ENCODE data around the gene KRT4. TPM values are rescaled to one million over a fixed set of nuclear protein-coding genes. Genes with fewer than 3 reads are reported as not detected.

Gene KRT4
- under 1 TPM in 1 of 2 donors, not detected in 1; 0.52 TPM for total RNA-seq

DNA sequence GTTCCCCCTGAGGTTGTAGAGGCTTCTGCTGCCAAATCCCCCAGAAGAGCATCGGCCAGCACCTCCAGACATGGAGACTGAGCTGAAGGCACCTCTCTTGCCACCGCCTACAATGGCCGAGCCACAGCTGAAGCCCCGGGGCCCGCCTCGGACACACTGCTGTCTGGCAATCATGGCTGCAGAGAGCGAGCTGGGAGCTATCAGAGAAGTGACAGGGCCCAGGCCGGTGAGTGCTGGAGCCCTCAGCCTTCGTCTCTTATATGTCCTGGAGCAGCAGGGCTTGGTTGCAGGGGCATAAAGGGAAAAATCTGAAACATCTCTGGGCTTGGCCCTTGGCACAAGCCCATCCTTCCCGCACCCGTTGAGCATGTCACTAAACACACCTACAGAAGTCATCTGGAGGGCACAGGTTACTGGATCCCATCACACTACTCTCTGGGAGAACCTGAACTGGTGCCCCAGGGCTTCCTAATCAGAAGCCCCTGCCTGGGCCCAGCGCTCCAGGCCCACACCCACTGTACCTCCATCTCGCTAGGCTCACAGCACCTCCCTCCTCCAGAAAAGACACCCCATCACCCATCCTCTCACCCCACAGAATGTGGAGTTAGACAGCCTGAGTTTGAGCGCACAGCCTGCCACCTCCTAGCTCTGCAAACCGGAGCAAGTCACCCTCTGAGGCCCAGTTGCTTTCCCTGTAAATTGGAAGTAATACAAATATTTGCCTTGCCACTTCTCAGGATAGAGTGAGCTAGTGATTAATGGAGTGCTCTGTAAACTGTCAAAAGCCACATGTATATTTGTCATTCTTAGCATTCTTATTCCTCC is at the start of gene KRT4:
Gene KRT4, minus strand, starts transcription at position 232 of the 825 bp plus-strand sequence. Its CDS starts 58 bp downstream, at position 174.
- peaks cover 9% of the 10 kb centered on the region for H3K4me1 ChIP-seq
- H3K27ac ChIP-seq, result no peak within 1 kb of the TSS
- H3K9me3 ChIP-seq, result no peaks in the 10 kb centered on the region
- no peak within 1 kb of the TSS for H3K4me3 ChIP-seq
- intact Hi-C loops (cut with DNase I), result no loop called here
- peak; percentile 58 for ATAC-seq
- TF ChIP-seq, protein P1, sequence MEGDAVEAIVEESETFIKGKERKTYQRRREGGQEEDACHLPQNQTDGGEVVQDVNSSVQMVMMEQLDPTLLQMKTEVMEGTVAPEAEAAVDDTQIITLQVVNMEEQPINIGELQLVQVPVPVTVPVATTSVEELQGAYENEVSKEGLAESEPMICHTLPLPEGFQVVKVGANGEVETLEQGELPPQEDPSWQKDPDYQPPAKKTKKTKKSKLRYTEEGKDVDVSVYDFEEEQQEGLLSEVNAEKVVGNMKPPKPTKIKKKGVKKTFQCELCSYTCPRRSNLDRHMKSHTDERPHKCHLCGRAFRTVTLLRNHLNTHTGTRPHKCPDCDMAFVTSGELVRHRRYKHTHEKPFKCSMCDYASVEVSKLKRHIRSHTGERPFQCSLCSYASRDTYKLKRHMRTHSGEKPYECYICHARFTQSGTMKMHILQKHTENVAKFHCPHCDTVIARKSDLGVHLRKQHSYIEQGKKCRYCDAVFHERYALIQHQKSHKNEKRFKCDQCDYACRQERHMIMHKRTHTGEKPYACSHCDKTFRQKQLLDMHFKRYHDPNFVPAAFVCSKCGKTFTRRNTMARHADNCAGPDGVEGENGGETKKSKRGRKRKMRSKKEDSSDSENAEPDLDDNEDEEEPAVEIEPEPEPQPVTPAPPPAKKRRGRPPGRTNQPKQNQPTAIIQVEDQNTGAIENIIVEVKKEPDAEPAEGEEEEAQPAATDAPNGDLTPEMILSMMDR (IDR thresholded peaks at IDR 0.05), result no peak
- no peak for TF ChIP-seq POLR2A (IDR thresholded peaks at IDR 0.05)
- no peak for DNase-seq
- H3K36me3 ChIP-seq (replicated peaks in 1 of 2; ENCODE audit: insufficient read depth in 1 of 2, low read depth in 2 of 2), result no peaks in the 10 kb centered on the region
- 42 to 57% methylated on average over 4 to 15 of the region's 15 CpGs for WGBS, 2 donors
- H3K27me3 ChIP-seq, result no peaks in the 10 kb centered on the region

DNA sequence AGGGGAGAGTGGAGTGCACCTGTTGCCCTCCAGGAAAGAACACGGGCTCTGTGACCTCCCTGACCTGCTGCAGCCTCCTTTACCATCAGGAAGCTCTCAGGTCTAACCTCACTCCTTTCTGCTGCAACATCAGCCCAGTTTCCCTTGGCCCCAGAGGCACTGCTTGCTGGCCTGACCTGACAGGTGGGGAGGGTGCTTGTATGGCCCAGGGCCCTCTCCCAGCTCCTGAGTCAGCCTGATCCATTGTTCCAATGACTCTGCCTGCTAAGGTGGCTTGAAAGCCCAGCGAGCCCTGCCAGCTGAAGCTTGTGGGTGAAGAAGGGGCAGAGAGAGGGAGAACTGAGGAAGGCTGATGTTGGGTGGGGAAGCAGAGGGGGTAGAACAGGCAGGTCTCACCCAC is 48.1 kb upstream of the KRT4 start:
- H3K36me3 ChIP-seq (replicated peaks in 1 of 2; ENCODE audit: insufficient read depth in 1 of 2, low read depth in 2 of 2), result no peaks in the 10 kb centered on the region
- no peaks in the 10 kb centered on the region for H3K27me3 ChIP-seq
- no peak overlapping the region for H3K27ac ChIP-seq
- TF ChIP-seq POLR2A (IDR thresholded peaks at IDR 0.05), result no peak
- TF ChIP-seq, protein P1 (IDR thresholded peaks at IDR 0.05), result no peak
- no peaks in the 10 kb centered on the region for H3K4me1 ChIP-seq
- no peaks in the 10 kb centered on the region for H3K9me3 ChIP-seq
- intact Hi-C loops (cut with DNase I), result no loop called here
- DNase-seq, result no peak
- WGBS, 2 donors, result 53 to 80% methylated on average over 1 to 2 of the region's 2 CpGs
- H3K4me3 ChIP-seq, result no peak overlapping the region
- ATAC-seq, result no peak

DNA sequence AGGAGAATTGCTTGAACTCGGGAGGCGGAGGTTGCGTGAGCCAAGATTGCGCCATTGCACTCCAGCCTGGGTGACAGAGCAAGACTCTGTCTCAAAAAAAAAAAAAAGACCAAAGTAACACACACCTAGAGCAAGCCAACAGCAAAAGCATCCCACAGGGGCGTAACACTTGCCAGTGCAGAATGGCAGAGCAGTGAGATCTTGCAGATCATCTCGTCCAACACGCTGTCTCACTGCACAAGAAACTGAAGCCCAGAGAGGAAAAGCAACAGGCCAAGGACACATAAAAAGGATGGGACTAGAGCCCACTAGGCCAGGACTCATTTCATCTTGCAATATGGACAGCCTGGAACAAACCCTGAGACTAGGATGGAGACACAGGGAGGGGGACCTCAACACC is 47.6 kb upstream of the KRT4 start:
- H3K36me3 ChIP-seq (replicated peaks in 1 of 2; ENCODE audit: insufficient read depth in 1 of 2, low read depth in 2 of 2), result no peaks in the 10 kb centered on the region
- intact Hi-C loops (cut with DNase I), result no loop called here
- 92 to 94% methylated on average over 6 to 7 of the region's 7 CpGs for WGBS, 2 donors
- DNase-seq (no peak), ATAC-seq (no peak)
- H3K4me1 ChIP-seq, result no peaks in the 10 kb centered on the region
- no peaks in the 10 kb centered on the region for H3K27me3 ChIP-seq
- H3K27ac ChIP-seq, result no peak overlapping the region
- H3K9me3 ChIP-seq, result no peaks in the 10 kb centered on the region
- H3K4me3 ChIP-seq, result no peak overlapping the region
- TF ChIP-seq POLR2A (IDR thresholded peaks at IDR 0.05), result no peak
- TF ChIP-seq, protein P1 (IDR thresholded peaks at IDR 0.05), result no peak

DNA sequence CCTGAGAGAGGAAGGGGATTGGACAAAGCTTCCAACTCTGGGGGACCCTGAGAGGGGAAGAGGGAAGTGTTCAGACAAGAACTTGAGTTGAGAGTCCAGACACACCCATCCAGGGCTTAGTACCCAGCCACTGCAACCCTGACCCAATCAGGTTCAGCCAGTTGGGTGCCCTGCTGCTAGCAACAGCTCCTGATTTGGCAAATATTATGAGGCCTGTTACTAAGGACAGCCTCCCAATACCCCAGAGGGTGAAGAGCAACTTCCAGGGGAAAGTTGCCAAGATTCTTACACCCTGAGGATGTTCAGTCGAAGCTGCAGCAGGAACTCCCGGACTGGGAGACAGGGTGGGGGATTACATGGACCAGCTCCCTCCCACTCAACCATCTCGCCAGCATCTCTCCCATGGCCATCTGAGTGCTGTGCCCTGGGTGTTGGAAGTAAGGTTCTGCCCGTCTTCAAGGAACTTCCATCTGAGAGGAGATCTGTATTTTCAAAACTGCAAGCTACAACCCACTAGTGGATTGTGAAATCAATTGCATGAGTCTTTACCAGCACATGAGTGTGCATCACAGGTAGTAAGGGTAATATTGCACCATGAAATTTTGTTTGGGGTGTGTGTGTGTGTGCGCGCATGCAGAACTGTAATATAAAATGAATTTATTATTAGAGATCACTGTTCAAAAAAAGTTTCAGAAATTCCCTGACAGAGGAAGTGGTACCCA is 46.3 kb upstream of the KRT4 start:
- no peaks in the 10 kb centered on the region for H3K4me1 ChIP-seq
- no peak overlapping the region for H3K4me3 ChIP-seq
- intact Hi-C loops (cut with DNase I), result no loop called here
- no peaks in the 10 kb centered on the region for H3K9me3 ChIP-seq
- ATAC-seq (no peak), DNase-seq (no peak)
- 75 to 76% methylated on average over 6 of the region's 6 CpGs for WGBS, 2 donors
- no peaks in the 10 kb centered on the region for H3K27me3 ChIP-seq
- no peak overlapping the region for H3K27ac ChIP-seq
- no peaks in the 10 kb centered on the region for H3K36me3 ChIP-seq (replicated peaks in 1 of 2; ENCODE audit: insufficient read depth in 1 of 2, low read depth in 2 of 2)
- TF ChIP-seq POLR2A (IDR thresholded peaks at IDR 0.05), result no peak

DNA sequence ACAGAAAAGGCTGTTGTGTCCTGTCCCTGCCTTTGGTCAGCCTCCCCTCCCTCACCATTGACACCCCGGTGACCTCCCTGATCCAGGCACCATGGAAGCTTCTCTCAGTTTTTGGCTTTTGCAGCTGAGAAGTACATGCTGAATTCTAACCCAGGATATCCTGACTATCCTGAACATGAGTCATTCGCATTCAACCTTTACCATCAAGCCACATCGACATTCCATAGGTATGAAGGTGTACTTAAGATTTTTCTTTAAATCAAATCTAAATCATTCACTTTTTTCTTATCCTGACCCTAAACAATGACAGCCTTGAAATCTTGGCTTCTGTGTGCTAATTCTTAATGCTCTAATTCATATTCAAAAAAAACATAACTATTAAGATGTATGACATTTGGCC is 43.6 kb upstream of the KRT4 start:
- intact Hi-C loops (cut with DNase I), result no loop called here
- Histone ChIP-seq H3K27ac (no peak overlapping the region), H3K4me1 (no peaks in the 10 kb centered on the region), H3K36me3 (replicated peaks in 1 of 2; ENCODE audit: insufficient read depth in 1 of 2, low read depth in 2 of 2) (no peaks in the 10 kb centered on the region), H3K9me3 (no peaks in the 10 kb centered on the region), H3K27me3 (no peaks in the 10 kb centered on the region), H3K4me3 (no peak overlapping the region)
- ATAC-seq (no peak), DNase-seq (no peak)
- no peak for TF ChIP-seq POLR2A (IDR thresholded peaks at IDR 0.05)
- TF ChIP-seq, protein P1 (IDR thresholded peaks at IDR 0.05), result no peak
- 75 to 94% methylated on average over 3 of the region's 3 CpGs for WGBS, 2 donors
